TTC549 (cell line): Measurements from ENCODE around the gene KLHL25.
"Not testable (repeated sequence)": the region's sequence is repeated elsewhere in the genome, so short reads cannot be mapped to it uniquely, and the experiment has no call there.

ENCODE experiments used
- FAIRE-seq: peaks from 2 replicates; lab custom pipeline; 2012; peaks lifted over from hg19 to GRCh38; lab: Jason Lieb, UNC

The KLHL25 gene

GRCh38 chr15:85794598-85795336, at the start of gene KLHL25:
KLHL25 (minus strand) TSS chr15:85794925; CDS start chr15:85769810, 25,115 bp downstream.
- FAIRE-seq, result no peak

DNA sequence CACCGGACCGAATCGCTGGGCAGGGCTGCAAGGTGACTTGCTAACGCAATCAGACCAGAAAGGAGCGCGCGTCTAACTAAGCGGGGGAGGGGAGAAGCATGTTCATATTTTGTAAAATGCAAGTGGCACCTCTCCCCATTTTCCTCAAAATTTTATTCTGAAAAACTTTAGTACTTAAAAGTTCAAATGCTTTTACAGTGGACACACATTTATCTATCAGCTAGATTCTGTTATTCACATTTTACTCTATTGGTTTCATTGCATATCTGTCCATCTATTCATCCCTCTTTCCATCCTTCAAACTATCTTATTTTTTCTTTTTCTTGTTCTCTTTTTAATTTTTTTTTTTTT, 46.1 kb upstream of the KLHL25 start:
- FAIRE-seq, result no peak

DNA sequence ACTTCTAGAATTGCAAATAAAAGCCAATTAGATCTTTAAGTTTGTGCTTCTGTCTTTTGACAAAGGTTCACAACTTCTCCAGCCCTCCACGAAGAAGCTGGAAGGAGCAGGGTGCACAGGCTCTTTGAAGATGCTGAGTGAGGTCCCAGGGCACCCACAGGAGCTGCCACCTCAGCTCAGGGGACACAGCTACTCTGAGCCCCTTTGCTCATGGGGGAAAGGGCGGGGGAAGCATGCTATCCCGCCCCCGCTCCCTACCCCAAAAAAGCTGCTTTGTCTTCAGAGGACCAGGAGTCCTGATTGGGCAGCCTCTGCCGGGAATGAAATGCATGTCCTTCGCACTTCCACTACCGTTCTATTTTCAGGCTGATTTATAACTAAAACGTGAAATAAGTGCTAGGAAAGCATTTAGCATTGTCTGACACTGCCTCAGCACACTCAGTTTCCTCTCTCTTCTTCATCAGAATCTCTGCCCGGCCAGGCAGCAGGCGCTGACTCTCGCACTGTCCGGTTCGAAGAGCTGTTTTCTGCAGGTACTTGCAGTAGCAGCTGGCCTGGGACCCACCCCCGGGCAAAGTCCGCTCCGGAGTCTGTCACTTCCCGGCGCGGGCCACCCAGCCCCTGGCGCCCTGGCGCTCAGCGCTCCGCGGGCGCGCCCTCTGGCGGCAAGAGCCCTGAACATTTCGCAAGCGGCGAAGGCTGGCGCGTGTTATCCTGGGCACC, 45.5 kb upstream of the KLHL25 start:
- FAIRE-seq, result no peak

DNA sequence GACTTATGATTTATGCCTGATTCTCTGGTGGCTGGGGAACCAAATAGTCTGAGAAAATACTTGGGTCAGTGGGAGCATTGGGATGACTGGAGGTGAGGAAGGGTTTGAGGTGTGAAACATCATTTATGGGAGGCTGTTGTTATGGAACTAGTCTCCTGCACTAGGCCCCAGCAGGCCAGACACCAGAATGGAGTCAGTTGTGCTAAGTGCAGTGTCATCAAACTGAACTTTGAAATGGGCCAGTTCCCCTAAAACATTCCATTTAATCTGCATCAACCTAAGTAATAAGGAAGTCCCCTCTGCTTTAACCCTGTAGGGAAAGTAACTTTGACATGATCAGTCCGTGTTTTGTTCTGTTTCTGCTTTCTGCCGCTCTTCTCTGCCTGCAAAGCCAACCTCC, 44.9 kb upstream of the KLHL25 start:
- FAIRE-seq, result no peak

- FAIRE-seq, result no peak
Observed at GRCh38 chr15:85838655-85839054, 43.9 kb upstream of the KLHL25 start.

- no peak for FAIRE-seq
Observed at GRCh38 chr15:85837881-85838280, 43.2 kb upstream of the KLHL25 start.

DNA sequence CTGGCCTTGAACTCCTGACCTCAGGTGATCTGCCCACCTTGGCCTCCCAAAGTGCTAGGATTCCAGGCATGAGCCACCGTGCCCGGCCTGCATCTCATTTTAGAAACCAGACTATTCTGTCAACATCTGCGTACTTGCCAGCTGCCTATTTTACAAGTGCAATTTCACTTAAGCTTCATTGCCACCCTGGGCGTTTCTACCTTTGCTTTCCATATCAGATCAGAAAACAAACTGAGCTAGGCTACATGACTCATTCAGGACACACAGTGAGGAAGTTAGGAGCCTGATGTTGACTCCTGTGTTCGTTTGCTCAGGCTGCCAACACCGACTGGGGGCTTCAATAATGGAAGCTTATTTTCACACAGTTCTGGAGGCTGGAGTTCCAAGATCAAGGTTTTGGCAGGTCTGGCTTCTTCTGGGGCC, 42.3 kb upstream of the KLHL25 start:
- FAIRE-seq, result no peak

DNA sequence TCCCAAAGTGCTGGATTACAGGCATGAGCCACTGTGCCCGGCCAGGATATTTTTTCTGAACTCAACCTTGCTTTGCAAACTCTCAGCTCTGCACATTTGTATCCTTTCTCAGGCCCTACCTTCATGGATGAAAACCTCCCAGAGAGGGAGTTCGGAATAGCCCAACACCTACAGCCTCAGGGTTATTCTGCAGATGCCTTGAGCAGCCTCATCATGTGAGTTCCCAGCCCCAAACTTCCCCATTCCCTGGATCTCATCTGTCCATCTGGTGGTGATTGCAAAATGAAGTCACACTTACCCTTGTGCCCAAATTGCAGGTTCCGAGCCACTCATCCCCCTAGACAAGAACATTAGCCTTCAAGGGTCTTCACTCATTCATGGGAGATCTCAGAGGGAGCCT, 39.9 kb upstream of the KLHL25 start:
- FAIRE-seq, result no peak

DNA sequence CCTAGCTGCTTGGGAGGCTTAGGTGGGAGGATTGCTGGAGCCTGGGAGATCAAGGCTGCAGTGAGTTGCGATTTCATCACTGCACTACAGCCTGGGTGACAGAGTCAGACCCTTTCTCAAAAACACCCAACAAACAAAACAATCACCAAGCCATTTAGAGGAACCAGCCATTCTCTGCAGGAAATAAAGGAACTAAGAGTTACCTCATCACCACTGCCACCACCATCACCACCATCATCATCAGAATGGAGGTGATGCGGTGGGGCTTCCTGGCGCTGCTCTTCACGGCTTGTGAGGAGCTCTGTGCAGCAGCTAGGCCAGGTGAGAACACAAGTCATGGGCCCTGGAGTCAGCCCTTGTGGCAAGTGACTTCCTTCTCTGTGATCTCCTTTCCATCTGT, 37.7 kb upstream of the KLHL25 start:
- no peak for FAIRE-seq

- FAIRE-seq, result no peak
Observed at GRCh38 chr15:85831415-85832113, 36.8 kb upstream of the KLHL25 start.

DNA sequence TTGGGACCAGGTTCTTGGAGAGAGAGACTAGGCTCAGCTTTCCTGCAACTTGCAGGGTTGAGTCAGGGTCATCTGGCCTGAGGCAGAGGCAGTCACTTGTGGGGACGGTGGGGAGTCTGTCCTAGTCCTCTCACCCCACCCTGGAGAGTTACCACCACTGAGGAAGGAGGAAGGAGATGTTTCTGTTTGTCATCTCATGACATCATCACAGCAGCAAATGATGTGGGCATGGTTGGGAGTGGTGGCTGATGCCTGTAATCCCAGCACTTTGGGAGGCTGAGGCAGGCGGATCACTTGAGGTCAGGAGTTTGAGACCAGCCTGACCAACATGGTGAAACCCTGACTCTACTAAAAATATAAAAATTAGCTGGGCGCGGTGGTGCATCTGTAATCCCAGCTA, 35.0 kb upstream of the KLHL25 start:
- not testable (repeated sequence) for FAIRE-seq

- no peak for FAIRE-seq
Observed at GRCh38 chr15:85828874-85829273, 34.1 kb upstream of the KLHL25 start.

- no peak for FAIRE-seq
Observed at GRCh38 chr15:85828126-85828525, 33.4 kb upstream of the KLHL25 start.

- FAIRE-seq, result no peak
Observed at GRCh38 chr15:85826756-85827515, 32.2 kb upstream of the KLHL25 start.

- no peak for FAIRE-seq
Observed at GRCh38 chr15:85825719-85826118, 31.0 kb upstream of the KLHL25 start.

DNA sequence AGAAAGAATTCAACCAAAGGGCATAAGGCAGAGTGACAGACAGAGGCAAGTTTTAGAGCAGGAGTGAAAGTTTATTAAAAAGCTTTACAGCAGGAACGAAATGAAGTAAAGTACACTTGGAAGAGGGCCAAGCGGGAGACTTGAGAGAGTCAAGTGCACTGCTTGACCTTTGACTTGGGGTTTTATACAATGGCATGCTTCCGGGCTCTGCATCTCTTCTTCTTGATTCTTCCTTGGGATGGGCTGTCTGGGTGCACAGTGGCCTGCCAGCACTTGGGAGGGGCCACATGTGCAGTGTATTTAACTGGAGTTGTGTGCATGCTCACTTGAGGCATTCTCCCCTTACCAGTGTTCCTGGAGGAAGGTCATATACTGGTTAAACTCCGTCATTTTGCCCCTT, 30.4 kb upstream of the KLHL25 start:
- no peak for FAIRE-seq

DNA sequence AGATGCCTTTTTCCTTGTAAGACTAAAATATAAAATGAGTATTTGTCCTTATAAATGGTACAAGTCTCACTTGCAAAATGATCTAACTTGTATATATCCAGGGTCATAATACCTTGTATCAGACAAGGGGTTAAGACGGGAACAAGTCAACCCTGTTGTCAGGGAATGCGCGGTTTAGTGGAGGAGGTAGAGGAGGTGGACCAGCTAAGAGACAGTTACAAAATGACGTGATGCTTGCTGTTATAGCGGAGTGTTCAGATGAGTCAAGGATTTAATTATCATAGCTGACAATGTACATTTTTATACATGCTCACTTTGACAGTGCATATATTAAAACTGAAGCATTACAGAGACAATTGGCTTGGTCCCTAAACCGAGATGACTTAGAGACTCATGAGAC, 26.8 kb upstream of the KLHL25 start:
- FAIRE-seq, result no peak

DNA sequence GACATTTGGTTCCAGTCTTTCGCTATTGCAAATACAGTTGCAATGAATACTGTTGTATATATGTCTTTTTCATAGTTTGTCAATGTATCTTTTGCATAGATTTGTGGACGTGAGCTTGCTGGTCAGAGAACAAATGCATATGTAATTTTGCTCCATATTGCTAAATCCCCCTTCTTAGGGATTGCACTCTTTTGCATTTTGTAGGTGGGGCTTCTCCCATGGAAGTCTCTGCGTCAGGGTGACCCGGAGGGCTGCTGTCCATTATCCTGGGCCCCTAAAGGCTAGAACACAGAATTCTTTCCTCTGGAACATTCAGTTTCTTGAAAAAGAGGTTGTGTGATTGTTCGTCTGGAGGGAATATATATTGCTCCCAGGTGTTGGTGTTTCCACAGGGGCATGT, 25.2 kb upstream of the KLHL25 start:
- FAIRE-seq, result no peak

DNA sequence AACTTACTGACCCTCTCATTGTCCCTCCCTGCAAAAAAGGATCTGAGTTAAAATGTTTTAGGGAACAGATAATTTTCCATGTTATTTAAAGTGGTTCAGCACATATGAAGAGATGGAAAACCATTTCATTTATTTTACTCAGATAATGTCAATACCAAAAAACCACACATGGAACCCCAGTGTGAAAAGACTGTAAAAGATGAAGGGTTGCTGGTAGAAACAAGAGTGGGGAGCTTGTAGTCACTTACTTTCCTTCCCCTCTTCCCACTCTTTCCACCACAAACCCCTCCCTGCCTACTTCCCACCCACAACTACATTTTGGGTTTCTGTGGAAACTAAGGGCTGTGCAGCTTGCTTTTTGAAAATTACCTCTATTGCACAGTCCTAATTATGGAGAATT, 18.5 kb upstream of the KLHL25 start:
- FAIRE-seq, result no peak

GRCh38 chr15:85810075-85810474, 15.3 kb upstream of the KLHL25 start:
- no peak for FAIRE-seq

- no peak for FAIRE-seq
Observed at GRCh38 chr15:85805420-85805819, 10.7 kb upstream of the KLHL25 start.

DNA sequence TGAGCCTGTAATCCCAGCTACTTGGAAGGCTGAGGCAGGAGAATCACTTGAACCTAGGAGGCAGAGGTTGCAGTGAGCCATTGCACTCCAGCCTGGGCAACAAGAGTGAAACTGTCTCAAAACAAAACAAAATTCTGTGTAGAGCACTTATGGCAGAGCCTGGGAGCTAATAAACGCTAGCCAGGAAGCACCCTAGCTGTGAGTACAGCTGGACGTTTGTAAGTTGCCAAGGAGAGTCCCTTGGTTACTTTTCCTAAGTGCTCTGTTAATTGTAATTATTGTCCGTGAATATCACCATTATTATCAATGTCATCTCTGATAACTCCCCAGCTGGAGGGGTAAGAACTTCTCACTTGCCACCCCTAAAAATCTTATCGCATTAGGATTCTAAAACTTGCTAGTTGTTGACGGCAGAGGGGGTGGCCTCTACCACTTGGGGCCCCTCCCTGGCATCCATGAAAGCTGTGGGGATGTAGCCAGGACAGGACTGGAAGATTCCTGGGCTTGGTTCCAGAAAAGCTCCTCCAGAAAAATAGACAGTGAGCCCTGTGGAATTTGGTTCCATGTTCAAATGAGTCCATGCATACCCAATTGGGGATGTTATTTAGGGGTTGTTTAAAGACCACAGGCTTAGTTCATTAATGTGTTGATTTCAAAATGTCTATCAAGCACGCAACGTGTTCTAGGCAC, 9.9 kb upstream of the KLHL25 start:
- FAIRE-seq, result no peak
